ENCODE measurements around the gene CCDC148. TPM values are rescaled to one million over a fixed set of nuclear protein-coding genes. Genes with fewer than 3 reads are reported as not detected.
A peak's percentile ranks its signal among the peaks of the same experiment; 100 is the strongest.

CCDC148 gene
- total and polyA plus RNA-seq, 2 donors (not counting 1 experiment from before 2014, with no cell fraction given) = not detected

- TF ChIP-seq CTCF (IDR thresholded peaks at IDR 0.05) (no peak), EZH2 (IDR thresholded peaks at IDR 0.05; ENCODE audit: borderline replicate concordance, insufficient read depth, low read depth, low read length, poor library complexity, severe bottlenecking) (no peak)
- no peak overlapping the region for H3K4me3 ChIP-seq (ENCODE audit: control extremely low read depth in 1 of 5, extremely low read depth in 1 of 5, insufficient read depth in 1 of 5, low read depth in 2 of 5, low read length in 4 of 5)
- H3K9ac ChIP-seq (ENCODE audit: low read length) = no peak overlapping the region
- DNase-seq = peak; percentile 13
- H3K4me1 ChIP-seq (ENCODE audit: control insufficient read depth in 2 of 2, insufficient read depth in 2 of 2, low read length in 2 of 2) = peaks cover 29 to 38% of the 10 kb centered on the region in 2 donors
- H3K27ac Mint-ChIP-seq = no peak overlapping the region
- H4K20me1 ChIP-seq (ENCODE audit: control insufficient read depth, insufficient read depth, low read length, poor library complexity, severe bottlenecking) = no peaks in the 10 kb centered on the region
- CTCF ChIA-PET = interaction anchor here (0.6 kb wide), 1 partner anchor 181 kb away, joined by 3 read pairs; no protein-coding TSS in a partner anchor
- no peak overlapping the region for H3K4me3 Mint-ChIP-seq
- intact Hi-C loops (cut with micrococcal nuclease) = no loop called here
- no peak overlapping the region for H2AFZ ChIP-seq (ENCODE audit: insufficient read depth, low read depth, low read length, poor library complexity, severe bottlenecking)
- POLR2A ChIA-PET = no interaction called here
- WGBS (ENCODE audit: insufficient coverage) = 0% methylated on average over 1 of the region's 4 CpGs
- peaks cover 39% of the 10 kb centered on the region for H3K4me1 Mint-ChIP-seq
- peak; percentile 47 for ATAC-seq (ENCODE audit: low read depth)
- no peaks in the 10 kb centered on the region for H3K27me3 ChIP-seq (replicated peaks in 1 of 4; ENCODE audit: control extremely low read depth in 1 of 4, control insufficient read depth in 3 of 4, insufficient read depth in 4 of 4, low read length in 3 of 4)
- H3K27me3 Mint-ChIP-seq = peaks cover 6% of the 10 kb centered on the region
- H3K36me3 ChIP-seq (replicated peaks in 1 of 2; ENCODE audit: control extremely low read depth in 1 of 2, control insufficient read depth in 1 of 2, extremely low read depth in 1 of 2, insufficient read depth in 2 of 2, low read length in 1 of 2) = no peaks in the 10 kb centered on the region
- no peak overlapping the region for H3K27ac ChIP-seq (ENCODE audit: low read length in 2 of 2)
- peak overlapping the region; percentile 26 for H3K4me2 ChIP-seq (replicated peaks; ENCODE audit: low read depth, low read length, poor library complexity, severe bottlenecking)
- peaks cover 3% of the 10 kb centered on the region for H3K9me3 Mint-ChIP-seq (ENCODE audit: insufficient read depth)
- H3K79me2 ChIP-seq (ENCODE audit: control insufficient read depth, insufficient read depth, low read length) = no peaks in the 10 kb centered on the region
- H3K9me3 ChIP-seq (ENCODE audit: control extremely low read depth in 1 of 3, control insufficient read depth in 2 of 3, insufficient read depth in 1 of 3, low read length in 2 of 3) = peaks cover 0 to 1% (median 0%) of the 10 kb centered on the region in 3 donors
Measured at GRCh38 chr2:158221063-158222020, 235.2 kb downstream of the CCDC148 start.

- no peaks in the 10 kb centered on the region for H3K79me2 ChIP-seq (ENCODE audit: control insufficient read depth, insufficient read depth, low read length)
- WGBS (ENCODE audit: insufficient coverage) = no CpG with 5 or more reads among the region's 8 CpGs
- no peak for ATAC-seq (ENCODE audit: low read depth)
- H3K4me2 ChIP-seq (replicated peaks; ENCODE audit: low read depth, low read length, poor library complexity, severe bottlenecking) = peak overlapping the region; percentile 51
- Mint-ChIP-seq H3K9me3 (ENCODE audit: insufficient read depth) (peaks cover 3% of the 10 kb centered on the region), H3K27ac (no peak overlapping the region), H3K4me1 (peaks cover 52% of the 10 kb centered on the region), H3K4me3 (no peak overlapping the region), H3K27me3 (peaks cover 3% of the 10 kb centered on the region)
- intact Hi-C loops (cut with micrococcal nuclease) = no loop called here
- no peaks in the 10 kb centered on the region for H3K27me3 ChIP-seq (replicated peaks in 1 of 4; ENCODE audit: control extremely low read depth in 1 of 4, control insufficient read depth in 3 of 4, insufficient read depth in 4 of 4, low read length in 3 of 4)
- CTCF ChIA-PET = no interaction called here
- H3K4me3 ChIP-seq (ENCODE audit: control extremely low read depth in 1 of 5, extremely low read depth in 1 of 5, insufficient read depth in 1 of 5, low read depth in 2 of 5, low read length in 4 of 5) = peak overlapping the region in 2 of 5 experiments; percentile 17 to 21
- H3K4me1 ChIP-seq (ENCODE audit: control insufficient read depth in 2 of 2, insufficient read depth in 2 of 2, low read length in 2 of 2) = peaks cover 29 to 47% of the 10 kb centered on the region in 2 donors
- no peak overlapping the region for H3K27ac ChIP-seq (ENCODE audit: low read length in 2 of 2)
- H4K20me1 ChIP-seq (ENCODE audit: control insufficient read depth, insufficient read depth, low read length, poor library complexity, severe bottlenecking) = no peaks in the 10 kb centered on the region
- TF ChIP-seq EZH2 (IDR thresholded peaks at IDR 0.05; ENCODE audit: borderline replicate concordance, insufficient read depth, low read depth, low read length, poor library complexity, severe bottlenecking) (no peak), CTCF (IDR thresholded peaks at IDR 0.05) (no peak)
- no peak for DNase-seq
- POLR2A ChIA-PET = no interaction called here
- H2AFZ ChIP-seq (ENCODE audit: insufficient read depth, low read depth, low read length, poor library complexity, severe bottlenecking) = no peak overlapping the region
- peaks cover 0 to 1% (median 0%) of the 10 kb centered on the region in 3 donors for H3K9me3 ChIP-seq (ENCODE audit: control extremely low read depth in 1 of 3, control insufficient read depth in 2 of 3, insufficient read depth in 1 of 3, low read length in 2 of 3)
- H3K36me3 ChIP-seq (replicated peaks in 1 of 2; ENCODE audit: control extremely low read depth in 1 of 2, control insufficient read depth in 1 of 2, extremely low read depth in 1 of 2, insufficient read depth in 2 of 2, low read length in 1 of 2) = no peaks in the 10 kb centered on the region
- no peak overlapping the region for H3K9ac ChIP-seq (ENCODE audit: low read length)
Measured at GRCh38 chr2:158217593-158217992, 239.0 kb downstream of the CCDC148 start.
